PC-3 (cell line): ENCODE measurements around the gene CCL1. TPM values are rescaled to one million over a fixed set of nuclear protein-coding genes. Genes with fewer than 3 reads are reported as not detected.

Experiments
- ATAC-seq: fragments of 200-7000 bp; cut with Tn5 transposase; 2 replicates; pipeline ENCODE4 v1.9.1; 2020; ENCODE audit warnings: mild to moderate bottlenecking, moderate library complexity
- BruUV-seq: library from RNA; stranded (reverse); fragments of 400-500 nt; replicated peaks from 2 replicates; lab custom pipeline; 2021; lab: Mats Ljungman, UMichigan
- CTCF ChIA-PET: fragments of 300-600 bp; sonication (Branson Sonifier 250); formaldehyde crosslinking; loops from one replicate; lab custom pipeline; 2022; ENCODE audit warnings: antibody characterized with exemption; lab: Charles Lee
- POLR2A ChIA-PET: fragments of 300-600 bp; sonication (Branson Sonifier 250); formaldehyde crosslinking; loops from one replicate; lab custom pipeline; 2022; ENCODE audit warnings: antibody characterized with exemption; ENCODE audit not compliant: unreplicated experiment; lab: Charles Lee
- DNase-seq: peaks from one replicate; pipeline ENCODE4 v3.0.0-alpha.2; 2015
- H2AFZ ChIP-seq: fragments of 300-600 bp; sonication (generic); 2 replicates; pipeline ENCODE4 v1.6.0; 2016; ENCODE audit warnings: antibody characterized with exemption, low read length
- H3F3A ChIP-seq: fragments of 300-600 bp; sonication (generic); one replicate; pipeline ENCODE4 v1.6.0; 2017; ENCODE audit warnings: antibody characterized with exemption, low read length, control low read depth, mild to moderate bottlenecking; ENCODE audit not compliant: unreplicated experiment
- H3K27ac ChIP-seq: fragments of 300-600 bp; sonication (generic); 2 replicates; pipeline ENCODE4 v1.5.1; 2016; ENCODE audit warnings: mild to moderate bottlenecking, low read length
- H3K27me3 ChIP-seq: fragments of 300-600 bp; sonication (generic); 2 replicates; pipeline ENCODE4 v1.6.1; 2016; ENCODE audit warnings: low read length, mixed read lengths
- H3K36me3 ChIP-seq: fragments of 300-600 bp; sonication (generic); 2 replicates; pipeline ENCODE4 v1.6.1; 2016; ENCODE audit warnings: low read depth, mixed run types, low read length, mixed read lengths
- H3K4me1 ChIP-seq: fragments of 300-600 bp; sonication (generic); 2 replicates; pipeline ENCODE4 v1.5.1; 2016; ENCODE audit warnings: low read length; ENCODE audit not compliant: insufficient read depth
- H3K4me2 ChIP-seq: fragments of 300-600 bp; sonication (generic); 2 replicates; pipeline ENCODE4 v1.6.0; 2016; ENCODE audit warnings: low read length
- H3K4me3 ChIP-seq: fragments of 300-600 bp; sonication (generic); 2 replicates; pipeline ENCODE4 v1.5.1; 2016; ENCODE audit warnings: mild to moderate bottlenecking, low read length, mixed read lengths
- H3K79me2 ChIP-seq: fragments of 300-600 bp; sonication (generic); 2 replicates; pipeline ENCODE4 v1.6.1; 2017; ENCODE audit warnings: low read length, mixed read lengths
- H3K9ac ChIP-seq: fragments of 300-600 bp; sonication (generic); 2 replicates; pipeline ENCODE4 v1.6.0; 2016; ENCODE audit warnings: mild to moderate bottlenecking, low read length
- H3K9me2 ChIP-seq: fragments of 300-600 bp; sonication (generic); replicated peaks from 2 replicates; pipeline ENCODE4 v1.6.1; 2016; ENCODE audit warnings: mixed run types, low read length, mixed read lengths
- H3K9me3 ChIP-seq: fragments of 300-600 bp; sonication (generic); 2 replicates; pipeline ENCODE4 v1.6.1; 2016; ENCODE audit warnings: low read length, mixed read lengths
- H4K20me1 ChIP-seq: fragments of 300-600 bp; sonication (generic); 2 replicates; pipeline ENCODE4 v1.6.1; 2016; ENCODE audit warnings: low read length, mixed read lengths
- EZH2 ChIP-seq: fragments of 300-600 bp; sonication (generic); IDR thresholded peaks from one replicate; pipeline ENCODE4 v1.6.1; 2017; ENCODE audit warnings: antibody characterized with exemption, mild to moderate bottlenecking, low read length; ENCODE audit not compliant: unreplicated experiment
- EZH2phosphoT487 ChIP-seq: fragments of 300-600 bp; sonication (generic); IDR thresholded peaks from 2 replicates; pipeline ENCODE4 v1.6.1; 2018; ENCODE audit warnings: mild to moderate bottlenecking, antibody characterized with exemption, low read length, borderline replicate concordance
- intact Hi-C: fragments of 100-400 bp; cut with micrococcal nuclease; formaldehyde crosslinking; loops from 2 replicates; pipeline ENCODE4 v1.9.0; 2023
- total RNA-seq: library from RNA; depleted of rRNA; stranded (reverse); fragments of >200 nt; gene quantifications from 2 replicates; pipeline ENCODE4 v1.2.3, GENCODE V29; 2014
- TF ChIP-seq, protein P1 (sequence below): fragments of 300-600 bp; sonication (generic); conservative IDR thresholded peaks from 2 replicates; pipeline ENCODE4 v1.5.1; 2017; ENCODE audit warnings: antibody characterized with exemption, low read depth, mild to moderate bottlenecking, low read length

Gene CCL1
- total RNA-seq, 1 experiment from 2014 or later, result not detected

DNA sequence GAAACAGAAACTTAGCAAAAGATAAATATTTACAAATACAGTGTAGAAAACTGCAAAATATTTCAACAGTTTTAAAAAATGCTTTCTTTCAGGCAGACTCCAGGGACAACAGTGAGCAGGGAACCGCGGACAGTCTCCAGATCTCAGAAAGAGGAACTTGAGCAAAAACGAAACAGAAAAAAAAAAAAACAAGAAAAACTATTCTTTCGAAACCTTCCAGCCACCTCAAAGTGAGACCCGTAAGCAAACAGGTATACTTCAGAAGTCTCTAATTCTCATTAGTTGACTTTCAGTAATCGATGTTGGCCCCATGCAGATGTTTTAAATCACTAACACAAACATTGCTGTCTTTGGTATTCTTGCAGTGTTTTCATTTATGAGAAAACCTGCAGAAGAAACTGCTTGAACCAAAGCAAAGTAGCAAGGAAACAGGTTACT lies 15.7 kb upstream of the CCL1 start:
- no TSS peak for BruUV-seq
- Histone ChIP-seq H3K36me3 (no peaks in the 10 kb centered on the region), H3K9me3 (no peaks in the 10 kb centered on the region), H3K4me1 (no peaks in the 10 kb centered on the region), H3K79me2 (no peaks in the 10 kb centered on the region), H2AFZ (no peak overlapping the region), H4K20me1 (no peaks in the 10 kb centered on the region), H3F3A (no peaks in the 10 kb centered on the region), H3K9me2 (no peaks in the 10 kb centered on the region), H3K27me3 (0 out of 2 replicates have a peak, but pooled peaks cover 4% of the 10 kb centered on the region), H3K4me2 (no peak overlapping the region), H3K9ac (no peak overlapping the region), H3K4me3 (no peak overlapping the region), H3K27ac (no peak overlapping the region)
- POLR2A ChIA-PET, result no interaction called here
- CTCF ChIA-PET, result no interaction called here
- ATAC-seq (no peak), DNase-seq (no peak)
- intact Hi-C loops, result no loop called here
- TF ChIP-seq, protein P1, sequence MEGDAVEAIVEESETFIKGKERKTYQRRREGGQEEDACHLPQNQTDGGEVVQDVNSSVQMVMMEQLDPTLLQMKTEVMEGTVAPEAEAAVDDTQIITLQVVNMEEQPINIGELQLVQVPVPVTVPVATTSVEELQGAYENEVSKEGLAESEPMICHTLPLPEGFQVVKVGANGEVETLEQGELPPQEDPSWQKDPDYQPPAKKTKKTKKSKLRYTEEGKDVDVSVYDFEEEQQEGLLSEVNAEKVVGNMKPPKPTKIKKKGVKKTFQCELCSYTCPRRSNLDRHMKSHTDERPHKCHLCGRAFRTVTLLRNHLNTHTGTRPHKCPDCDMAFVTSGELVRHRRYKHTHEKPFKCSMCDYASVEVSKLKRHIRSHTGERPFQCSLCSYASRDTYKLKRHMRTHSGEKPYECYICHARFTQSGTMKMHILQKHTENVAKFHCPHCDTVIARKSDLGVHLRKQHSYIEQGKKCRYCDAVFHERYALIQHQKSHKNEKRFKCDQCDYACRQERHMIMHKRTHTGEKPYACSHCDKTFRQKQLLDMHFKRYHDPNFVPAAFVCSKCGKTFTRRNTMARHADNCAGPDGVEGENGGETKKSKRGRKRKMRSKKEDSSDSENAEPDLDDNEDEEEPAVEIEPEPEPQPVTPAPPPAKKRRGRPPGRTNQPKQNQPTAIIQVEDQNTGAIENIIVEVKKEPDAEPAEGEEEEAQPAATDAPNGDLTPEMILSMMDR, result no peak
- TF ChIP-seq EZH2phosphoT487 (no peak), EZH2 (no peak)

DNA sequence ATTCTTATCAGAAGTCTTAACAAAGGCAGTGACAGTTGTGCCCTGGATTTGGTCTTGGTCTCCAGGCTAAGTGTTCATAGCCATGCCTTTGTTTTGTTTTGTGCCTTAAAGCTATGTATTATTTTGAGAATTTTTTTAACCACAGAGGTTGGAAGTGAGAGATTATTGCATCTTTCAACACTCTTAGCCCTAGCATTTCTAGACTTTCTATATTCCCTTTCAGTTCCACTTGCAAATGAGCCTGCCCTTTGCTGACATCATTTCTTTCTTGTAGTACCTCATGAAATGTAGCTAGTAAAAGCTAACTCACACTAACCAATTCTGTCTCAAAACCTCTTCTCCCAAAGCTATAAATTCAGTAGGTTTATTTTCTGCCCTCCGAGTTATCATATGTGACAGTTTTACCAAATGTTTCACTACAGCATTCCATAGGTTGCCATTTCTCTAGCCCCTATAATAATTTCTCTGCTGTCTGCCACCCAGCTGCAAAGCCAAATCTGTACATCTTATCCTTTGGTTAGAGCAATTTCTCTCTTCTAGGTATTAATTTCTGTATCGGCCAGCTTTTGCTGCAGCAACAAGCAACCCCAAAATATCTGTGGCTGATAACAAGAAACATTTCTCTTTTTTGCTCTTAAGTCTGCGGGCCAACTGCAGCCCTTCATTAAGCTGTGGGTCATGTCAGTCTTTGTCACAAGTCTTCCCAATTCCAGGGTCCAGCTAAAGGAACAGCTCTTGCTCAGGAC lies 14.2 kb upstream of the CCL1 start:
- Histone ChIP-seq H3K4me3 (no peak overlapping the region), H3K9me3 (no peaks in the 10 kb centered on the region), H3K27me3 (0 out of 2 replicates have a peak, but pooled peaks cover 4% of the 10 kb centered on the region), H3K4me1 (no peaks in the 10 kb centered on the region), H3K9ac (no peak overlapping the region), H3K9me2 (no peaks in the 10 kb centered on the region), H2AFZ (no peak overlapping the region), H3K79me2 (no peaks in the 10 kb centered on the region), H3K27ac (no peak overlapping the region), H3F3A (no peaks in the 10 kb centered on the region), H4K20me1 (no peaks in the 10 kb centered on the region), H3K36me3 (no peaks in the 10 kb centered on the region), H3K4me2 (no peak overlapping the region)
- no TSS peak for BruUV-seq
- ChIA-PET CTCF (no interaction called here), POLR2A (no interaction called here)
- TF ChIP-seq, protein P1, result no peak
- TF ChIP-seq EZH2 (no peak), EZH2phosphoT487 (no peak)
- no peak for ATAC-seq
- intact Hi-C loops, result no loop called here
- DNase-seq, result no peak

DNA sequence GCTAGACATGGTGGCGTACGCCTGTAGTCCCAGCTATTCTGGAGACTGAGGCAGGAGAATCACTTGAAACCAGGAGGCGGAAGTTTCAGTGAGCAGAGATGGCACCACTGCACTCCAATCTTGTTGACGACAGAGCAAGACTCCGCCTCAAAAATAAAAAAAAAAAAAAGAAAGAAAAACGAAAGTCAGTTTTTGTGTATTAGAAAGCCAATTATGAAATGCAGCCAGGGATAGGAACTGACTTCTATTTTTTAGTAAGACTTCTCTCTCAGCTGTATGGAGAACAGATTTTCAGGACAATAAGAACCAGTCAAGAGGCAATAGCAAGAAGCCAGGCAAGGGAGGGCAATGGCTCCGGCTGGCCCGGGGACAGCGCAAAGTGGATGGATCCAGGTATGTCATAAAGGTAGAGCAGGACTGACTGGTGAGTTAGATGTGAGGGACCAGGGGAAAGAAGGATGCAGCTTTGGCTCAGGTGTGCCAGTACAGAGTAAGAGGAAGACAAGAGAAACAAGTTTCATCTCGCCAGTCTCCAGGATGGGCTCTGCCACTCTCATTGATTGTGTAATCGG lies 12.5 kb upstream of the CCL1 start:
- Histone ChIP-seq H3K36me3 (no peaks in the 10 kb centered on the region), H3K9me3 (no peaks in the 10 kb centered on the region), H3F3A (no peaks in the 10 kb centered on the region), H3K4me1 (no peaks in the 10 kb centered on the region), H3K27me3 (0 out of 2 replicates have a peak, but pooled peaks cover 4% of the 10 kb centered on the region), H3K9ac (no peak overlapping the region), H3K4me2 (no peak overlapping the region), H3K27ac (no peak overlapping the region), H4K20me1 (no peaks in the 10 kb centered on the region), H2AFZ (no peak overlapping the region), H3K4me3 (no peak overlapping the region), H3K79me2 (no peaks in the 10 kb centered on the region), H3K9me2 (no peaks in the 10 kb centered on the region)
- DNase-seq (no peak), ATAC-seq (no peak)
- CTCF ChIA-PET, result no interaction called here
- TF ChIP-seq EZH2phosphoT487, result no peak
- TF ChIP-seq, protein P1, result no peak
- no peak for TF ChIP-seq EZH2
- intact Hi-C loops, result no loop called here
- no TSS peak for BruUV-seq
- POLR2A ChIA-PET, result no interaction called here
